ENCODE results near the gene BEX1. TPM values are rescaled to one million over a fixed set of nuclear protein-coding genes. Genes with fewer than 3 reads are reported as not detected.
A peak's percentile ranks its signal among the peaks of the same experiment; 100 is the strongest.
"Not testable (repeated sequence)": the region's sequence is repeated elsewhere in the genome, so short reads cannot be mapped to it uniquely, and the experiment has no call there.

BEX1 gene
- total and polyA plus RNA-seq, 2 of the 8 experiments (the other 6 are each of a cell fraction or from before 2014, with no cell fraction given), result 61.0 to 75.2 TPM

DNA sequence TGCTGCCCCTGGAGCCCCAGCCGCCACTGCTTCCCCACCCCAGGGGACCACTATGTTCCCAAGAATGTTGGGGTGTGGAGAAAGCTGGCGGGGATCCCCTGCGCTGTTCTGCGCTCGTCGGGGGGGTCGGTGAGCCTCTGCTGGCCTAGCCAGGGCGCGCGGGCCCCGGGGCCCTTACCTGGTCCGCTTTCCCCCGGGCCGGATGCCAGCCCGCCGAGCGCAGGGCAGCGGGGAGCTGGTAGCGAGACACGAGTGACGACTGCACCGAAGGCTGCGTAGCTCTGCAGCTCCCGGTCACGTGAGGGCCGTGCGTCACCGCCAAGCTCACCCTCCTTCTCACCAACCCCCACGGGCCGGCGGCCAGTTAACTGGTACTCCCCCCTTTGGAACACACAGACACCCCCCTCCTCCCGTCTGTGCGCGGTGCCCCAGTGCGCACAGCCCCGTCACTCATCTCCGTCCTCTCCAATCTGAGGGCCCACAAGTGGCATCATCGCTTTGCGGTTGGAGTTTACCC, at the start of gene BEX1 (continued):
- TF ChIP-seq, protein P1, sequence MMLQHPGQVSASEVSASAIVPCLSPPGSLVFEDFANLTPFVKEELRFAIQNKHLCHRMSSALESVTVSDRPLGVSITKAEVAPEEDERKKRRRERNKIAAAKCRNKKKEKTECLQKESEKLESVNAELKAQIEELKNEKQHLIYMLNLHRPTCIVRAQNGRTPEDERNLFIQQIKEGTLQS (IDR thresholded peaks at IDR 0.05; ENCODE audit: insufficient read depth, low read depth, low read length), result peak; percentile 60; the same call in 1 of the 2 replicates
- TF ChIP-seq TAF1 (IDR thresholded peaks at IDR 0.05; ENCODE audit: low read depth, low read length) (peak; percentile 74), JUND (IDR thresholded peaks at IDR 0.05; ENCODE audit: low read length) (no peak; the same call in 1 of the 2 replicates), CREB1 (IDR thresholded peaks at IDR 0.05) (peak; percentile 79), KDM4A (IDR thresholded peaks at IDR 0.05; ENCODE audit: low read depth, low read length, severe bottlenecking) (peak; percentile 12)

DNA sequence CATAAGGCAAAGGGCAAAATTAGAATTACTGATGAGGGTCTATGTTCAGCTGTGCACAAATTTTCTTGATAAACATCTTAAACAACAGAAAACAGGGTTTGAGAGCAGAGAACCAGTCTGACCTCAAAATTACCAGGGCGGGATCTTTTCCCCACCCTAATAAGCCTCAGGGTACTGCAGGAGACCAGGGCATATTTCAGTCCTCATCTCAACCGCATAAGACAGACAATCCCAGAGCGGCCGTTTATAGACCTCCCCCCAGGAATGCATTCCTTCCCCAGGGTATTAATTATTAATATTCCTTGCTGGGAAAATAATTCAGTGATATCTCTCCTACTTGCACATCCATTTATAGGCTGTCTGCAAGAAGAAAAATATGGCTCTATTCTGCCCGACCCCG, 45.5 kb upstream of the BEX1 start:
- H4K20me1 ChIP-seq (replicated peaks in 1 of 2; ENCODE audit: control insufficient read depth in 1 of 2, insufficient read depth in 2 of 2, low read length in 2 of 2); H2BK120ac ChIP-seq (replicated peaks; ENCODE audit: low read depth, low read length); POLR2A ChIA-PET (ENCODE audit: partially characterized antibody); H3K27ac ChIP-seq (ENCODE audit: low read depth, low read length); DNase-seq (ENCODE audit: low read depth in 1 of 2, low spot score in 2 of 2); H3K23ac ChIP-seq (ENCODE audit: insufficient read length); H2AFZ ChIP-seq (ENCODE audit: low read length); H3K9me3 ChIP-seq (ENCODE audit: insufficient read depth in 2 of 2, low read depth in 1 of 2, low read length in 1 of 2); H2BK5ac ChIP-seq (ENCODE audit: low read depth, low read length); H3K27me3 ChIP-seq (replicated peaks in 1 of 4; ENCODE audit: control insufficient read depth in 3 of 4, extremely low read depth in 1 of 4, insufficient read depth in 3 of 4, low read length in 3 of 4); H3K4me2 ChIP-seq (ENCODE audit: insufficient read depth in 1 of 2, low read depth in 2 of 2, low read length in 2 of 2); H2AK5ac ChIP-seq (ENCODE audit: low read depth, low read length); H2BK15ac ChIP-seq (ENCODE audit: low read length); H3K23me2 ChIP-seq (ENCODE audit: low read depth, low read length); H4K8ac ChIP-seq (ENCODE audit: extremely low read depth, insufficient read depth, low read length); H3K18ac ChIP-seq (ENCODE audit: extremely low read depth, low read length); H4K5ac ChIP-seq (ENCODE audit: insufficient read length, low read depth, low read length); H3K9ac ChIP-seq (replicated peaks in 1 of 4; ENCODE audit: extremely low read depth in 1 of 4, low read depth in 3 of 4, low read length in 3 of 4); H3K36me3 ChIP-seq (ENCODE audit: control insufficient read depth in 2 of 4, insufficient read depth in 4 of 4, low read length in 3 of 4); H3K4ac ChIP-seq (replicated peaks; ENCODE audit: insufficient read length, low read depth, low read length); H3K56ac ChIP-seq (replicated peaks; ENCODE audit: insufficient read length, low read depth, low read length); H2BK12ac ChIP-seq (ENCODE audit: low read depth, low read length); FAIRE-seq; H3K14ac ChIP-seq (ENCODE audit: insufficient read length); H4K91ac ChIP-seq (replicated peaks; ENCODE audit: insufficient read length, low read length); CTCF ChIA-PET (ENCODE audit: partially characterized antibody); H3K4me3 ChIP-seq (ENCODE audit: extremely low read depth in 1 of 4, insufficient read depth in 2 of 4, low read depth in 3 of 4, low read length in 4 of 4); H3K79me1 ChIP-seq (ENCODE audit: low read depth, low read length); H3K4me1 ChIP-seq (replicated peaks in 1 of 4; ENCODE audit: control insufficient read depth in 3 of 4, insufficient read depth in 4 of 4, low read length in 3 of 4); H2BK20ac ChIP-seq (ENCODE audit: low read length); H3K79me2 ChIP-seq (ENCODE audit: control insufficient read depth in 1 of 2, insufficient read depth in 2 of 2, low read length in 2 of 2): not testable (repeated sequence)
- 98% methylated on average over 5 of the region's 6 CpGs; no CpG with 5 or more reads in 1 of the 2 experiments for WGBS, 2 experiments (ENCODE audit: extremely low coverage in 1 of 2, insufficient coverage in 1 of 2, insufficient read length in 1 of 2, insufficient replicate concordance in 2 of 2, low coverage in 1 of 2, low lambda C conversion rate in 2 of 2, missing lambda C conversion rate in 1 of 2)

Data from H1 (cell line).